Measurements from ENCODE around the gene AS3MT. TPM values are rescaled to one million over a fixed set of nuclear protein-coding genes. Genes with fewer than 3 reads are reported as not detected.

The AS3MT gene
- total RNA-seq, 1 experiment from 2014 or later = 9.3 TPM

DNA sequence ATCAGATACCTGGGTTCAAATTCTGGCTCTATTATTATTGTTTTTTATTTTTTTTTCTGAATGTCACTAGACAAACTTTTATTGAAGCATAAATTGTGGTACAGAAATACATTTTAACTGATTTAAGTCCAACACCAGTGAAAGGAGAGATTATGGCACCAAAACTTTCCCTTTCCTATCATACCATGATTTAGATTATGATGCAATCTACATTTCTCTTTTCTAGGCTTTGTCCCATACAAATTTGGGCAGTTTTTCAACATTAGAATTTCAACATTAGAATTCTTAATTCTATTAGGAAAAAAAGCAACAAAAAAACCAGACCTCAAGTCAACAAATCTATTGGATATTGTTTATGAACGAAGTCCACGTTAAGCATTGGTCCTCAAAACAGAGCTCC, 11.0 kb downstream of the AS3MT start (continued):
- no peak for TF ChIP-seq SMAD4 (CRISPR knock-in tag; IDR thresholded peaks at IDR 0.05)
- no peak for TF ChIP-seq RELA (CRISPR knock-in tag; IDR thresholded peaks at IDR 0.05; ENCODE audit: borderline replicate concordance)

DNA sequence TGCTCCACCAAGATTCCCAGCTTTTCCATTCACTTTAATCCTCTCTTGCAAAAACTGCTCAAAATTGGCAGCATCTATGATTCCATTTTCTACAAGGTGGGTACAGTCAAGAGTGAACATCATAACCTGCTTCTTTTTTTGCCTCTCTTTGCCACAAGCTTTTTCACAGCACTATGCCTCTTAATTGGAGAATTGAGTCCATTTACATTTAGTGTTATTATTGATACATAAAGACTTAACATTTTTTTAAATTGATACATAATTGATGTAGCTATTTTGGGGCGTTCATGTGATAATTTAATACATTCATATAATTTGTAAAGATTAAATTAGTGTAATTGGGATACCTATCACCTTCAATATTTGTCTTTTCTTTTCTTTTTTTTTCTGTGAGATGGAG, 18.8 kb downstream of the AS3MT start:
- DNase-seq (ENCODE audit: low spot score) (no peak), ATAC-seq (no peak)
- Mint-ChIP-seq H3K27me3 (ENCODE audit: low read depth) (no peaks in the 10 kb centered on the region), H3K4me1 (no peaks in the 10 kb centered on the region), H3K4me3 (no peak overlapping the region), H3K36me3 (0 out of 2 replicates have a peak, but pooled peaks cover 4% of the 10 kb centered on the region), H3K27ac (no peak overlapping the region), H3K9me3 (no peaks in the 10 kb centered on the region)
- ChIA-PET CTCF (no interaction called here), POLR2A (no interaction called here)
- TF ChIP-seq, protein P1, sequence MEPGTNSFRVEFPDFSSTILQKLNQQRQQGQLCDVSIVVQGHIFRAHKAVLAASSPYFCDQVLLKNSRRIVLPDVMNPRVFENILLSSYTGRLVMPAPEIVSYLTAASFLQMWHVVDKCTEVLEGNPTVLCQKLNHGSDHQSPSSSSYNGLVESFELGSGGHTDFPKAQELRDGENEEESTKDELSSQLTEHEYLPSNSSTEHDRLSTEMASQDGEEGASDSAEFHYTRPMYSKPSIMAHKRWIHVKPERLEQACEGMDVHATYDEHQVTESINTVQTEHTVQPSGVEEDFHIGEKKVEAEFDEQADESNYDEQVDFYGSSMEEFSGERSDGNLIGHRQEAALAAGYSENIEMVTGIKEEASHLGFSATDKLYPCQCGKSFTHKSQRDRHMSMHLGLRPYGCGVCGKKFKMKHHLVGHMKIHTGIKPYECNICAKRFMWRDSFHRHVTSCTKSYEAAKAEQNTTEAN (CRISPR knock-in tag; IDR thresholded peaks at IDR 0.05) = no peak
- no peak for TF ChIP-seq TEAD1 (CRISPR knock-in tag; IDR thresholded peaks at IDR 0.05)
- TF ChIP-seq MYBL2 (CRISPR knock-in tag; IDR thresholded peaks at IDR 0.05) = no peak
- TF ChIP-seq, protein P2, sequence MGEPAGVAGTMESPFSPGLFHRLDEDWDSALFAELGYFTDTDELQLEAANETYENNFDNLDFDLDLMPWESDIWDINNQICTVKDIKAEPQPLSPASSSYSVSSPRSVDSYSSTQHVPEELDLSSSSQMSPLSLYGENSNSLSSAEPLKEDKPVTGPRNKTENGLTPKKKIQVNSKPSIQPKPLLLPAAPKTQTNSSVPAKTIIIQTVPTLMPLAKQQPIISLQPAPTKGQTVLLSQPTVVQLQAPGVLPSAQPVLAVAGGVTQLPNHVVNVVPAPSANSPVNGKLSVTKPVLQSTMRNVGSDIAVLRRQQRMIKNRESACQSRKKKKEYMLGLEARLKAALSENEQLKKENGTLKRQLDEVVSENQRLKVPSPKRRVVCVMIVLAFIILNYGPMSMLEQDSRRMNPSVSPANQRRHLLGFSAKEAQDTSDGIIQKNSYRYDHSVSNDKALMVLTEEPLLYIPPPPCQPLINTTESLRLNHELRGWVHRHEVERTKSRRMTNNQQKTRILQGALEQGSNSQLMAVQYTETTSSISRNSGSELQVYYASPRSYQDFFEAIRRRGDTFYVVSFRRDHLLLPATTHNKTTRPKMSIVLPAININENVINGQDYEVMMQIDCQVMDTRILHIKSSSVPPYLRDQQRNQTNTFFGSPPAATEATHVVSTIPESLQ (CRISPR knock-in tag; IDR thresholded peaks at IDR 0.05) = no peak
- TF ChIP-seq, protein P3, sequence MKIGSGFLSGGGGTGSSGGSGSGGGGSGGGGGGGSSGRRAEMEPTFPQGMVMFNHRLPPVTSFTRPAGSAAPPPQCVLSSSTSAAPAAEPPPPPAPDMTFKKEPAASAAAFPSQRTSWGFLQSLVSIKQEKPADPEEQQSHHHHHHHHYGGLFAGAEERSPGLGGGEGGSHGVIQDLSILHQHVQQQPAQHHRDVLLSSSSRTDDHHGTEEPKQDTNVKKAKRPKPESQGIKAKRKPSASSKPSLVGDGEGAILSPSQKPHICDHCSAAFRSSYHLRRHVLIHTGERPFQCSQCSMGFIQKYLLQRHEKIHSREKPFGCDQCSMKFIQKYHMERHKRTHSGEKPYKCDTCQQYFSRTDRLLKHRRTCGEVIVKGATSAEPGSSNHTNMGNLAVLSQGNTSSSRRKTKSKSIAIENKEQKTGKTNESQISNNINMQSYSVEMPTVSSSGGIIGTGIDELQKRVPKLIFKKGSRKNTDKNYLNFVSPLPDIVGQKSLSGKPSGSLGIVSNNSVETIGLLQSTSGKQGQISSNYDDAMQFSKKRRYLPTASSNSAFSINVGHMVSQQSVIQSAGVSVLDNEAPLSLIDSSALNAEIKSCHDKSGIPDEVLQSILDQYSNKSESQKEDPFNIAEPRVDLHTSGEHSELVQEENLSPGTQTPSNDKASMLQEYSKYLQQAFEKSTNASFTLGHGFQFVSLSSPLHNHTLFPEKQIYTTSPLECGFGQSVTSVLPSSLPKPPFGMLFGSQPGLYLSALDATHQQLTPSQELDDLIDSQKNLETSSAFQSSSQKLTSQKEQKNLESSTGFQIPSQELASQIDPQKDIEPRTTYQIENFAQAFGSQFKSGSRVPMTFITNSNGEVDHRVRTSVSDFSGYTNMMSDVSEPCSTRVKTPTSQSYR (CRISPR knock-in tag; IDR thresholded peaks at IDR 0.05) = no peak
- no peak for TF ChIP-seq CBFB (CRISPR knock-in tag; IDR thresholded peaks at IDR 0.05; ENCODE audit: low read depth)

DNA sequence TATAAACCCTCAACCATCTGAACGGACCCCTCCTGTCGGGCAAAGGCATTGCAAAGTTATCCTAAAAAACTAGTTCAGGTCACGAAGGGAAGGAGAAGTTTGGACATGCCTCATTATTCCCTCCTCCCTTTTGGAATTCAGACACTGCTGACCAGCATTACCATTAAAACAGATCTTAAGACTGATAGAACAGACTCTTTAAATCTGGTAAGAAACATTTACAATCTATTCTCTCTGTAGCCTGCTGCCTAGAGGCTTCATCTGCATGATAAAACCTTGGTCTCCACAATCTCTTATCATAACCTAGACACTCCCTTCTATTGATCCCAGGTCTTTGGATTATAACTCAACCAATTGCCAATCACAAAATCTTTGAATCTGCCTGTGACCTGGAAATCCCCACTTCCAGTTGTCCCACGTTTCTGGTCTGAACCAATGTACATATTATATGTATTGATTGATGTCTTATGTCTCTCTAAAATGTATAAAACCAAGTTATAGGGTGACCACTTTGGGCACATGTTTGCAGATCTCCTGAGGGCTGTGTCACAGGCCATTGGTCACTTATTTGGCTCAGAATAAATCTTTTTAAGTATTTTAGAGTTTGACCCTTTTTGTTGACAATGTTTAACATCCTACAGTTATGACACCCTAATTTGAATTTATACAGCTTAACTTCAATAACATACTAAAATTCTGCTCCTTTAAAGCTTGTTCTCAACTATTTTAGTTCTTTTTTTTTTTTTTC, 25.4 kb downstream of the AS3MT start:
- no peak overlapping the region for H3K4me3 Mint-ChIP-seq
- H3K4me1 Mint-ChIP-seq = peaks cover 11% of the 10 kb centered on the region
- ChIA-PET CTCF (no interaction called here), POLR2A (no interaction called here)
- peak overlapping the region; percentile 91; the same call in 1 of the 2 replicates for H3K27ac Mint-ChIP-seq
- ATAC-seq (no peak), DNase-seq (ENCODE audit: low spot score) (no peak)
- no peaks in the 10 kb centered on the region for H3K27me3 Mint-ChIP-seq (ENCODE audit: low read depth)
- peaks cover 6% of the 10 kb centered on the region for H3K9me3 Mint-ChIP-seq
- H3K36me3 Mint-ChIP-seq = peaks cover 11% of the 10 kb centered on the region
- TF ChIP-seq SOX15 (CRISPR knock-in tag; IDR thresholded peaks at IDR 0.05) = no peak
- TF ChIP-seq, protein P4, sequence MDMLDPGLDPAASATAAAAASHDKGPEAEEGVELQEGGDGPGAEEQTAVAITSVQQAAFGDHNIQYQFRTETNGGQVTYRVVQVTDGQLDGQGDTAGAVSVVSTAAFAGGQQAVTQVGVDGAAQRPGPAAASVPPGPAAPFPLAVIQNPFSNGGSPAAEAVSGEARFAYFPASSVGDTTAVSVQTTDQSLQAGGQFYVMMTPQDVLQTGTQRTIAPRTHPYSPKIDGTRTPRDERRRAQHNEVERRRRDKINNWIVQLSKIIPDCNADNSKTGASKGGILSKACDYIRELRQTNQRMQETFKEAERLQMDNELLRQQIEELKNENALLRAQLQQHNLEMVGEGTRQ (CRISPR knock-in tag; IDR thresholded peaks at IDR 0.05) = no peak
- TF ChIP-seq, protein P5, sequence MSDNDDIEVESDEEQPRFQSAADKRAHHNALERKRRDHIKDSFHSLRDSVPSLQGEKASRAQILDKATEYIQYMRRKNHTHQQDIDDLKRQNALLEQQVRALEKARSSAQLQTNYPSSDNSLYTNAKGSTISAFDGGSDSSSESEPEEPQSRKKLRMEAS (CRISPR knock-in tag; IDR thresholded peaks at IDR 0.05) = no peak
- TF ChIP-seq, protein P6, sequence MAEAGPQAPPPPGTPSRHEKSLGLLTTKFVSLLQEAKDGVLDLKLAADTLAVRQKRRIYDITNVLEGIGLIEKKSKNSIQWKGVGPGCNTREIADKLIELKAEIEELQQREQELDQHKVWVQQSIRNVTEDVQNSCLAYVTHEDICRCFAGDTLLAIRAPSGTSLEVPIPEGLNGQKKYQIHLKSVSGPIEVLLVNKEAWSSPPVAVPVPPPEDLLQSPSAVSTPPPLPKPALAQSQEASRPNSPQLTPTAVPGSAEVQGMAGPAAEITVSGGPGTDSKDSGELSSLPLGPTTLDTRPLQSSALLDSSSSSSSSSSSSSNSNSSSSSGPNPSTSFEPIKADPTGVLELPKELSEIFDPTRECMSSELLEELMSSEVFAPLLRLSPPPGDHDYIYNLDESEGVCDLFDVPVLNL (CRISPR knock-in tag; IDR thresholded peaks at IDR 0.05; ENCODE audit: borderline replicate concordance, low read depth) = no peak
- TF ChIP-seq, protein P7, sequence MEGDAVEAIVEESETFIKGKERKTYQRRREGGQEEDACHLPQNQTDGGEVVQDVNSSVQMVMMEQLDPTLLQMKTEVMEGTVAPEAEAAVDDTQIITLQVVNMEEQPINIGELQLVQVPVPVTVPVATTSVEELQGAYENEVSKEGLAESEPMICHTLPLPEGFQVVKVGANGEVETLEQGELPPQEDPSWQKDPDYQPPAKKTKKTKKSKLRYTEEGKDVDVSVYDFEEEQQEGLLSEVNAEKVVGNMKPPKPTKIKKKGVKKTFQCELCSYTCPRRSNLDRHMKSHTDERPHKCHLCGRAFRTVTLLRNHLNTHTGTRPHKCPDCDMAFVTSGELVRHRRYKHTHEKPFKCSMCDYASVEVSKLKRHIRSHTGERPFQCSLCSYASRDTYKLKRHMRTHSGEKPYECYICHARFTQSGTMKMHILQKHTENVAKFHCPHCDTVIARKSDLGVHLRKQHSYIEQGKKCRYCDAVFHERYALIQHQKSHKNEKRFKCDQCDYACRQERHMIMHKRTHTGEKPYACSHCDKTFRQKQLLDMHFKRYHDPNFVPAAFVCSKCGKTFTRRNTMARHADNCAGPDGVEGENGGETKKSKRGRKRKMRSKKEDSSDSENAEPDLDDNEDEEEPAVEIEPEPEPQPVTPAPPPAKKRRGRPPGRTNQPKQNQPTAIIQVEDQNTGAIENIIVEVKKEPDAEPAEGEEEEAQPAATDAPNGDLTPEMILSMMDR (IDR thresholded peaks at IDR 0.05) = no peak
- TF ChIP-seq, protein P8, sequence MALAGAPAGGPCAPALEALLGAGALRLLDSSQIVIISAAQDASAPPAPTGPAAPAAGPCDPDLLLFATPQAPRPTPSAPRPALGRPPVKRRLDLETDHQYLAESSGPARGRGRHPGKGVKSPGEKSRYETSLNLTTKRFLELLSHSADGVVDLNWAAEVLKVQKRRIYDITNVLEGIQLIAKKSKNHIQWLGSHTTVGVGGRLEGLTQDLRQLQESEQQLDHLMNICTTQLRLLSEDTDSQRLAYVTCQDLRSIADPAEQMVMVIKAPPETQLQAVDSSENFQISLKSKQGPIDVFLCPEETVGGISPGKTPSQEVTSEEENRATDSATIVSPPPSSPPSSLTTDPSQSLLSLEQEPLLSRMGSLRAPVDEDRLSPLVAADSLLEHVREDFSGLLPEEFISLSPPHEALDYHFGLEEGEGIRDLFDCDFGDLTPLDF (CRISPR knock-in tag; IDR thresholded peaks at IDR 0.05) = no peak
- TF ChIP-seq, protein P9, sequence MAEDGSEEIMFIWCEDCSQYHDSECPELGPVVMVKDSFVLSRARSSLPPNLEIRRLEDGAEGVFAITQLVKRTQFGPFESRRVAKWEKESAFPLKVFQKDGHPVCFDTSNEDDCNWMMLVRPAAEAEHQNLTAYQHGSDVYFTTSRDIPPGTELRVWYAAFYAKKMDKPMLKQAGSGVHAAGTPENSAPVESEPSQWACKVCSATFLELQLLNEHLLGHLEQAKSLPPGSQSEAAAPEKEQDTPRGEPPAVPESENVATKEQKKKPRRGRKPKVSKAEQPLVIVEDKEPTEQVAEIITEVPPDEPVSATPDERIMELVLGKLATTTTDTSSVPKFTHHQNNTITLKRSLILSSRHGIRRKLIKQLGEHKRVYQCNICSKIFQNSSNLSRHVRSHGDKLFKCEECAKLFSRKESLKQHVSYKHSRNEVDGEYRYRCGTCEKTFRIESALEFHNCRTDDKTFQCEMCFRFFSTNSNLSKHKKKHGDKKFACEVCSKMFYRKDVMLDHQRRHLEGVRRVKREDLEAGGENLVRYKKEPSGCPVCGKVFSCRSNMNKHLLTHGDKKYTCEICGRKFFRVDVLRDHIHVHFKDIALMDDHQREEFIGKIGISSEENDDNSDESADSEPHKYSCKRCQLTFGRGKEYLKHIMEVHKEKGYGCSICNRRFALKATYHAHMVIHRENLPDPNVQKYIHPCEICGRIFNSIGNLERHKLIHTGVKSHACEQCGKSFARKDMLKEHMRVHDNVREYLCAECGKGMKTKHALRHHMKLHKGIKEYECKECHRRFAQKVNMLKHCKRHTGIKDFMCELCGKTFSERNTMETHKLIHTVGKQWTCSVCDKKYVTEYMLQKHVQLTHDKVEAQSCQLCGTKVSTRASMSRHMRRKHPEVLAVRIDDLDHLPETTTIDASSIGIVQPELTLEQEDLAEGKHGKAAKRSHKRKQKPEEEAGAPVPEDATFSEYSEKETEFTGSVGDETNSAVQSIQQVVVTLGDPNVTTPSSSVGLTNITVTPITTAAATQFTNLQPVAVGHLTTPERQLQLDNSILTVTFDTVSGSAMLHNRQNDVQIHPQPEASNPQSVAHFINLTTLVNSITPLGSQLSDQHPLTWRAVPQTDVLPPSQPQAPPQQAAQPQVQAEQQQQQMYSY (CRISPR knock-in tag; IDR thresholded peaks at IDR 0.05) = no peak
- no peak for TF ChIP-seq FOXJ3 (CRISPR knock-in tag; IDR thresholded peaks at IDR 0.05; ENCODE audit: borderline replicate concordance)
- no peak for TF ChIP-seq SP1 (CRISPR knock-in tag; conservative IDR thresholded peaks at IDR 0.05)

Data from WTC11 (cell line).